Medulla oblongata (tissue), 1 donor: ENCODE measurements around the gene SENP7.
"Not testable (repeated sequence)": the region's sequence is repeated elsewhere in the genome, so short reads cannot be mapped to it uniquely, and the experiment has no call there.

Experiments
- DNase-seq: peaks from one replicate; pipeline ENCODE4 v3.0.0-alpha.2; 2015; ENCODE audit errors: extremely low spot score

SENP7 gene

DNA sequence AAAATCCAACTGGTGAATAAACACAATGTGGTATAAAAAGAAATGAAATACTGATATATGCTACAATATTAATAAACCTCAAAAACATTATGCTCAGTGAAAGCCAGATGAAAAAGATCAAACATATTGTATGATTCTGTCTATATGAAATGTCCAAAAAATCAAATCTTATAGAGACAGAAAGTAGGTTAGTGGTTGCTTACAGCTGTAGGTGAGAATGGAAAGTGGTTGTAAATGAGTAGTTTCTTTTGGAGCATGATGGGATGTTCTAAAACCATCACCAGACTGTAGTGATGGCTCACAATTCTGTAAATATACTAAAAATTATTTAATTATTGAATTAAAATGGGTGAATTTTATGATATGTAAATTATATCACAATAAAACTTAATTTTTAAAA is 58.4 kb downstream of the SENP7 start:
- no peak for DNase-seq

GRCh38 chr3:101453961-101454360 is 59.1 kb downstream of the SENP7 start:
- no peak for DNase-seq

- not testable (repeated sequence) for DNase-seq
Measured at GRCh38 chr3:101438641-101439040, 74.4 kb downstream of the SENP7 start.

DNA sequence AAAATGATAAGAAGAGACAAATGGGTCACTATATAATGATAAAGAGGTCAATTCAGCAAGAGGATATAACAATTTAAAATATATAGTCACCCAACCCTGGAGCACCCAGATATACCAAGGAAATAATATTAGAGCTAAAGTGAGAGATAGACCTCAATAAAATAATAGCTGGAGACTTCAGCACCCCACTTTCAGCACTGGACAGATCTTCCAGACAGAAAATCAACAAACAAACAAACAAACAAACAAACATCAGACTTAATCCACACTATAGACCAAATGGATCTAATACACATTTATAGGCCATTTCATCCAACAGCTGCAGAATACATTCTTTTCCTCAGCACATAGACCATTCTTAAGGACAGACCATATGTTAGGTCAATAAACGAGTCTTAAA is 79.4 kb downstream of the SENP7 start:
- no peak for DNase-seq

DNA sequence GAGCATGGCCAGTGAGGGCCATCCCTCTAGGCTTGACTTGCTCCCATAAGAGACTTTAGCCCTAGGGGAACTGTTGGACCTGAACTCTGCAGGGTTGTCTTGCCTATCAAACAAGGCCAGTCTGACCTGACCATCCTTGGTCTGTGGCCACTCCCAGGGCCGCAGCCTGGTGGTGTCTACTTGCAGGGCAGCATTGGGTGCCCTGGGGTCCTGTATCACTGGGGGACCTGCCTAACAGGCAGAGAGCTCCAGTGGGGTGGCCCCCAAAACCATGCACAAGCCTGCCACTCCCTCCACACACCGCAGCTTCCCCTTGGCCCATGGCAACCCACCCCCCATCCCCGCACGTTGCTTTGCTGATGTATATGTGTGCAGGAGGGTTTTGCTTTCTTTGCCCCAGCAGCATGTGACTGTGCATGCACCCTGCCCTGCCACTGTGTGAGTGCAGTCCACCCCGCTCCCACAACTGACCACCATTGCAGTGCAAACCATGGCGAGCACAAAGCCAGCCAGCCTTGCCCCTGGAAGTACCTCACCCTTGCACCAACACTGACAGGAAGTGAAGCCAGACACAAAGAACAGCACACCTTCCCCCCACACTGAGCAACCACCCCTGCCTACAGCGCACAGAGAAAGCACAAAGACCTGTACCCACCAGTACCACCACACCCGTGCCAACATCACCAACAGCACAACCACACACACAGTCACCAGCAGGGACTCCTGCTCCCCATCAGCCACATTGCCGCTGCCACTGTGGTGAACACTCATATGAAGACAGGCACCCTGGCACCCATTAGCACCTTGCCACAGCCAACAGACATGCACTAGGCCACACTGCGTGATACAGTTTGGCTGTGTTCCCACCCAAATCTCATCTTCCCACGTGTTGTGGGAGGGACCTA is 88.8 kb downstream of the SENP7 start:
- DNase-seq = no peak

DNA sequence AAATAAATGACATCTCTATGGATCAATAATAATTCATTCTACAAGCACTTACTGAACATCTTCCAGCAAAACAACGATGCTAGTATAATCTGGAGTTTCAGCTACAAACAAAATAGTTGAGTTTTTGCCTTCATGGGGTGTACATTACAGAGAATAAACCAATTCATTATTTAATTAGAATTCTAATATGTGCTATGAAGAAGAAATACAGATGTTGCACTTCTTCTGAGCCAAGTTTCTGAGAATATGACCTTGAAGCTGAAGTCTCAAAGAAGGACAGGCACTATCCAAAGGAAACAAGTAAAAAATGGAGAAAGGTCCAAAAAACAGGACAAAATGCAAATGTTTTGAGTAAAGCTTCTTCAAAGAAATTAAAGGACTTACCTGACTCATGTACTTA is 94.2 kb downstream of the SENP7 start:
- DNase-seq = no peak

DNA sequence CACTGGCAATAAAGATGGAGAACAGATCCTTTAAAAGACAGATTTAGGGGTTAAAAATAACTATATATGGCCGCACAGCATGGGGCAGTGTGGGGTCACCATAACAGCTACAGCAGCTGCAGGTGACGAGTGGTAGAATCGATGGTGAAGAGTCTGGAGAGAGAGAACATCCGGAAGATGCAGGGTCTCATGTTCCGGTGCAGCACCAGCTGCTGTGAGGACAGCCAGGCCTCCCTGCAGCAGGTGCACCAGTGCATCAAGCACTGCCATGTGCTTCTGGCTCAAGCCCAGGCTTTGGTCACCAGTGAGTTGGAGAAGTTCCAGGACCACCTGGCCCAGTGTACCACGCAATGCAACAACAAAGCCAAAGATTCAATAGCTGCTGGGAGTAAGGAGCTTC is 98.9 kb downstream of the SENP7 start:
- no peak for DNase-seq

GRCh38 chr3:101413656-101414055 is 99.4 kb downstream of the SENP7 start:
- DNase-seq = no peak

- no peak for DNase-seq
Measured at GRCh38 chr3:101391413-101391950, 121.5 kb downstream of the SENP7 start.

- no peak for DNase-seq
Measured at GRCh38 chr3:101388706-101389105, 124.3 kb downstream of the SENP7 start.

GRCh38 chr3:101387351-101387750 is 125.7 kb downstream of the SENP7 start:
- DNase-seq = no peak

GRCh38 chr3:101384426-101384825 is 128.6 kb downstream of the SENP7 start:
- DNase-seq = no peak

DNA sequence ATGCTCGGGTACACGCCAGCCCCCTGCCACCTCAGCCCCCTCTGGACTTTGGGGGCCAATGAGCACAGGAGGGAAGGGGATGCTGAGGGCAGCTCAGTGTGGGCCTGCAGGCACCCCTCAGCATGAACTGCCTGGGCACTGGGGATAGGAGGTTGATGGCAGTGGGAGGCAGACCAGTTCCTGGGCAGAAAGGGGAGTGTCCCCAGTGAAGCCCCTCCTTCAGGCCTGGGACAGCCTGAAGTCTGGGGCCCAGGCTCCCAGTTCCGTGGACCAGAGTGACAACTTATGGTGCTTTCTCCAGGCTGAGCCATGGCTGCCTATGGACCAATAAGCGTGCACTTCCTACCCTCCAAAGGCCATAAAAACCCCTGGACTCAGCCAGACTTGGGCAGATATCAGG is 129.4 kb downstream of the SENP7 start:
- DNase-seq = no peak

DNA sequence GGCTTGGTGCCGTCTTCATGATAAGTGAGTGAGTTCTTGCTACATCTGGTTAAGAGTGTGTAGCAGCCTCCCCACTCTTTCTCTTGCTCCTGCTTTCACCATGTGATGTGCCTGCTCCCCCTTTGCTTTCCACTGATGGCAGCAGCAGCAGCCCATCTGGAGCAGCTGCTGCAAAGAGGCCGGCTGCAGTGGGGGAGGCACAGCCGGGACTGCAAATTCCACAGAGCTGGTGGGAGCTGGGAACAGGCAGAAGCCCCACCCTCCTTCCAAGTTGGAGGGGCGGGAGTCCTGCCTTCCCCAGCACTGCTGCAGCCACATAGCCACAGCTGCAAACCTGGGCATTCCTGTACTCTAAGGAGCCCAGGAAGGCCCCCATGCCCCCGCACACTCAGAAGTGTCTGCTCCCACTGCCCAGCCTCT is 129.8 kb downstream of the SENP7 start:
- DNase-seq = no peak

DNA sequence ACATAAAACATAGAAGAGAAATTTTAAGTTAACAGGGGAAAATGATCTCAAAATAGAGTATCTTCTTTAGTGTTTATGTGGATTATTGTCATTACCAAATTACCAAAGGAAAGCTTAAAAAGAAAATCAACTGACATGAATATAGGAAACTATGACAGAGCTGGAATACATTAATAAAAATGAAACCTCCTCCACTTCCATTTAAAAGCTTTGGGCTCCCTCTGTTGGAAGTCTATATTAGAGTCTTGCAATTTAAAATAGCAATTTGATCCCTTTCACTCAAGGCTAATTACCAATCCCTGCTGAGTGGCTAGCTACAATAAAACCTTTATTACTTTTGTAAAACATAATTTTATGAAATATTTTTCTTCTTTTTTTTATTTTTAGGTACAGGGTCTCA is 131.2 kb downstream of the SENP7 start:
- DNase-seq = peak; percentile 31

DNA sequence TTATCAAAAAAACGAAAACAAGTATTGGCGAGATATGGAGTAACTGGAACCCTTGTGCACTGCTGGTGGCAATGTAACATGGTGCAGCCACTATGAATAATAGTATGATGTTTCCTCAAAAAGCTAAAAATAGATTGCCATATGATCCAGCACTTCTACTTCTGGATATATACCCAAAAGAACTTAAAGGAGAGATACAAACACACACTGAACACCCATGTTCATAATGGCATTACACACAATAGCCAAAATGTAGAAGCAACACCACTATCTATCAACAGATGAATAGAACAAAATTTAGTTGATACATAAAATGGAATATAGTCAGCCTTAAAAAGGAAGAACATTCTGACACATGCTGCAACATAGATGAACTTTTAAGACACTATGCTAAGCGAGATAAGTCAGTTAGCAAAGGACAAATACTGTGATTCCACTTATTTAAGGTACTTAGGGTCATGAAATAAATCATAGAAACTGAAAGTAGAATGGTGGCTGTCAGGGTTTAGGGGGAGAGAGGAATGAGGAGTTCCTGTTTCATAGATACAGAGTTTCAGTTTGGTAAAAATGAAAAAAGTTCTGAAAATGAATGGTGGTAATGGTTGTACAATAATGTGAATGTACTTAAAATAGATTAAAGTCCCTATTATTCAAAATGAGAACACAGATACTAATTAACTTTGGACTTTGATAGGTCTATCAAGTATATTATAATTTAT is 133.2 kb downstream of the SENP7 start:
- peak; percentile 21 for DNase-seq

DNA sequence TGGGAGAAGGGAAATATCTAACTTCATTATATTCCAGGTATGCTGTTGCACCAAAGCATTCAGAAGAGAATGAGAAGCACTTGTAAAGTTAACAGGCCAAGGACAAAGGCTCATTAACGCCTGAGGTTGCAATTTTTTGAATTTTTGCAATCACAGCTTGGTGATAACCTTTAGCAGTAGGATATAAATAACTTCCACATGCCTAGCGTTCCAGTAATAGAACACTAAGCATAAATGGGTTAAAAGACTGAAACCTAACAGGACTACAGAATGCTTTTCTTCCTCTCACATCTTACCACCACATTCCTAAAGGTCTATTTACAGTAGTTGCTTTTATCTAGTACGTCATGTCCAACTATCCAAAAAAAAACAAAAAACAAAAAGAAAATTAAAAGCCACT is 135.2 kb downstream of the SENP7 start:
- no peak for DNase-seq

DNA sequence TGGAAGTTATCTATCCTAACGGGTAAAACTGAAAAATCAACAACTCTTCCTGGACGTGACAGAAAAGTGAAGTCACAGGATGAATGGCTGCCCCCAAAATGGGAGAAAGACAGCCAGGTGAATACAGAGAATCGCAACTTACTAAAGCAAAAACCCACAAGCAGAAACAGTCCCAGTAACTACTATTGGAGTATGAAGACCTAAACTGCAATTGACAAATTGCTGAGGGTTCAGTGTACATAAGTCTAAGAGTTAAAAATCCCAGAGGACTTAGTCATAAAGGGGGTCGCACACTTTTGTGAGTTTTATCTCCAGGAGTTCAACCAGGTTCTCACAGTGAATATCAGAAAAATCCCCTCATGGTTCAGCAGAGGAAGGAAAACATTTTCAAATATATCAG is 135.8 kb downstream of the SENP7 start:
- no peak for DNase-seq

DNA sequence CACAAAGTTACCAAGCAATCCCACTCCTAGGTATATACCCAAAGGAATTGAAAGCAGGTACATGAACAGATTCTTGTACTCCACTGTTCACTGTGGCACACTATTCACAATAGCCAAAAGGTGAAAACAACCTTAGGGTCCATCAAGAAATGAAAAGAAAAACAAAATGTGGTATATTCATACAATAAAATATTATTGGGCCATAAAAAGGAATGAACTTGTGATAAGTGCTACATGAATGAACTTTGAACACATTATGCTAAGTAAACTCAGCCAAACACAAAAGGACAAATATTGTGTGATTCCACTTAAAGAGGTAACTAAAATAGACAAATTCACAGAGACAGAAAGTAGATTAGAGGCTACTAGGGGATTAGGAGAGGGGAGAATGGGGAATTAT is 137.4 kb downstream of the SENP7 start:
- no peak for DNase-seq

GRCh38 chr3:101362406-101362805 is 150.6 kb downstream of the SENP7 start:
- no peak for DNase-seq

GRCh38 chr3:101351829-101352228 is 161.2 kb downstream of the SENP7 start:
- DNase-seq = no peak

DNA sequence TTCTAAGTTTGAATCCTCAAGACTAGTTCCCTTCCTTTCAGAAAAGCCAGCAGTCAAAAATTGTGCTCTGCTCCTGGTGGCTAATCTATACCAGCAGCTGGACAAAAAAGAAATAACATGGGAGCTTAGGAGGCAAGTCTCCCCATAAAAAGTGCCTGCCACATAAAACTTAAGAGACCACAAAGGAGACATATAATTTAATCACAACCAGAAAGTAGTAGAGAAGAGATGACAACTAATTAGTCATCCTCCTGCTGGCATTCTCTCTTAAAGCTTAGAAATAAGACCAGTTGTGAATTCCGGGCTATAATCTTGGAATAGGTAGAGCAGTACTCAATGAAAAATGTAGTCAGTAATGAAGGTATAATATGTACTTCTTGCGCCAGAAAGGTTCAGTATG is 172.4 kb downstream of the SENP7 start:
- no peak for DNase-seq

- no peak for DNase-seq
Measured at GRCh38 chr3:101333883-101334282, 179.1 kb downstream of the SENP7 start.
